ENCODE measurements around the gene ALDH16A1. TPM values are rescaled to one million over a fixed set of nuclear protein-coding genes. Genes with fewer than 3 reads are reported as not detected.

ALDH16A1 gene
- total RNA-seq, 1 donor from 2014 or later: 24.4 TPM

- H3K4me1 Mint-ChIP-seq: peaks cover 15% of the 10 kb centered on the region
- peaks cover under 1% of the 10 kb centered on the region for H3K27me3 Mint-ChIP-seq (ENCODE audit: low read depth)
- no peak for TF ChIP-seq CTCF (IDR thresholded peaks at IDR 0.05; ENCODE audit: unreplicated experiment)
- no peak overlapping the region for H3K27ac Mint-ChIP-seq
- no peak overlapping the region for H3K4me3 Mint-ChIP-seq
- peaks cover 18% of the 10 kb centered on the region for H3K36me3 Mint-ChIP-seq
- no peak for DNase-seq (ENCODE audit: low spot score in 2 of 2, unreplicated experiment in 2 of 2)
- no peaks in the 10 kb centered on the region for H3K9me3 Mint-ChIP-seq
These were observed 4.6 kb upstream of the ALDH16A1 start for GRCh38 chr19:49448432-49448786.

- DNase-seq (ENCODE audit: low spot score in 2 of 2, unreplicated experiment in 2 of 2): no peak
- Mint-ChIP-seq H3K27me3 (ENCODE audit: low read depth) (no peaks in the 10 kb centered on the region), H3K27ac (peak overlapping the region; percentile 56), H3K9me3 (no peaks in the 10 kb centered on the region), H3K4me3 (peak overlapping the region; percentile 85), H3K4me1 (peaks cover 18% of the 10 kb centered on the region), H3K36me3 (peaks cover 18% of the 10 kb centered on the region)
- no peak for TF ChIP-seq CTCF (IDR thresholded peaks at IDR 0.05; ENCODE audit: unreplicated experiment)
These were observed 2.6 kb upstream of the ALDH16A1 start for GRCh38 chr19:49450405-49450804.

- Mint-ChIP-seq H3K36me3 (peaks cover 16% of the 10 kb centered on the region), H3K9me3 (no peaks in the 10 kb centered on the region), H3K4me3 (peak within 1 kb of the TSS; percentile 85), H3K27me3 (ENCODE audit: low read depth) (no peaks in the 10 kb centered on the region), H3K27ac (peak within 1 kb of the TSS; percentile 100), H3K4me1 (peaks cover 18% of the 10 kb centered on the region)
- no peak for TF ChIP-seq CTCF (IDR thresholded peaks at IDR 0.05; ENCODE audit: unreplicated experiment)
- DNase-seq (ENCODE audit: low spot score in 2 of 2, unreplicated experiment in 2 of 2): peak; percentile 81 to 94
These were observed 1.4 kb upstream of the ALDH16A1 start, which contains the start of gene PIH1D1 for GRCh38 chr19:49451430-49452181. Gene PIH1D1, minus strand, starts transcription at chr19:49451814. Its CDS starts 240 bp downstream, at chr19:49451574.

GRCh38 chr19:49453757-49454240 is 774 bp downstream of the ALDH16A1 start:
- no peak for TF ChIP-seq CTCF (IDR thresholded peaks at IDR 0.05; ENCODE audit: unreplicated experiment)
- DNase-seq (ENCODE audit: low spot score in 2 of 2, unreplicated experiment in 2 of 2): no peak
- peak overlapping the region; percentile 100 for H3K27ac Mint-ChIP-seq
- H3K27me3 Mint-ChIP-seq (ENCODE audit: low read depth): no peaks in the 10 kb centered on the region
- peaks cover 18% of the 10 kb centered on the region for H3K4me1 Mint-ChIP-seq
- no peaks in the 10 kb centered on the region for H3K9me3 Mint-ChIP-seq
- H3K36me3 Mint-ChIP-seq: peaks cover 8% of the 10 kb centered on the region
- H3K4me3 Mint-ChIP-seq: peak overlapping the region; percentile 85

- no peak for TF ChIP-seq CTCF (IDR thresholded peaks at IDR 0.05; ENCODE audit: unreplicated experiment)
These were observed 2.7 kb downstream of the ALDH16A1 start for GRCh38 chr19:49455773-49456172.

More at GRCh38 chr19:49455773-49456172, 2.7 kb downstream of the ALDH16A1 start:
- no peak overlapping the region for H3K27ac Mint-ChIP-seq
- peaks cover 2% of the 10 kb centered on the region for H3K36me3 Mint-ChIP-seq
- H3K27me3 Mint-ChIP-seq (ENCODE audit: low read depth): no peaks in the 10 kb centered on the region
- no peaks in the 10 kb centered on the region for H3K9me3 Mint-ChIP-seq
- peaks cover 12% of the 10 kb centered on the region for H3K4me1 Mint-ChIP-seq
- peak overlapping the region; percentile 10 for H3K4me3 Mint-ChIP-seq
- no peak for DNase-seq (ENCODE audit: low spot score in 2 of 2, unreplicated experiment in 2 of 2)

Data from mesothelial cell of epicardium (in vitro differentiated cells).